ENCODE measurements around the gene HBB. TPM values are rescaled to one million over a fixed set of nuclear protein-coding genes. Genes with fewer than 3 reads are reported as not detected.

Gene HBB
- total and polyA plus RNA-seq, 4 donors = 5.7 to 3,950 (median 50.2) TPM

DNA sequence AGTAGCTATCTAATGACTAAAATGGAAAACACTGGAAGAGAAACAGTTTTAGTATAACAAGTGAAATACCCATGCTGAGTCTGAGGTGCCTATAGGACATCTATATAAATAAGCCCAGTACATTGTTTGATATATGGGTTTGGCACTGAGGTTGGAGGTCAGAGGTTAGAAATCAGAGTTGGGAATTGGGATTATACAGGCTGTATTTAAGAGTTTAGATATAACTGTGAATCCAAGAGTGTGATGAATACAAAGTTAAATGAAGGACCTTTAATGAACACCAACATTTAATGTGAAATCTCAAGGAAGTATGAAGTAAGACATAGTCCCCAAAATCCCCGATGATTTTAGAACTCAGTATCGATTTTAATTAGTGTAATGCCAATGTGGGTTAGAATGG lies 10.5 kb upstream of the HBB start (continued):
- TF ChIP-seq, protein P1, sequence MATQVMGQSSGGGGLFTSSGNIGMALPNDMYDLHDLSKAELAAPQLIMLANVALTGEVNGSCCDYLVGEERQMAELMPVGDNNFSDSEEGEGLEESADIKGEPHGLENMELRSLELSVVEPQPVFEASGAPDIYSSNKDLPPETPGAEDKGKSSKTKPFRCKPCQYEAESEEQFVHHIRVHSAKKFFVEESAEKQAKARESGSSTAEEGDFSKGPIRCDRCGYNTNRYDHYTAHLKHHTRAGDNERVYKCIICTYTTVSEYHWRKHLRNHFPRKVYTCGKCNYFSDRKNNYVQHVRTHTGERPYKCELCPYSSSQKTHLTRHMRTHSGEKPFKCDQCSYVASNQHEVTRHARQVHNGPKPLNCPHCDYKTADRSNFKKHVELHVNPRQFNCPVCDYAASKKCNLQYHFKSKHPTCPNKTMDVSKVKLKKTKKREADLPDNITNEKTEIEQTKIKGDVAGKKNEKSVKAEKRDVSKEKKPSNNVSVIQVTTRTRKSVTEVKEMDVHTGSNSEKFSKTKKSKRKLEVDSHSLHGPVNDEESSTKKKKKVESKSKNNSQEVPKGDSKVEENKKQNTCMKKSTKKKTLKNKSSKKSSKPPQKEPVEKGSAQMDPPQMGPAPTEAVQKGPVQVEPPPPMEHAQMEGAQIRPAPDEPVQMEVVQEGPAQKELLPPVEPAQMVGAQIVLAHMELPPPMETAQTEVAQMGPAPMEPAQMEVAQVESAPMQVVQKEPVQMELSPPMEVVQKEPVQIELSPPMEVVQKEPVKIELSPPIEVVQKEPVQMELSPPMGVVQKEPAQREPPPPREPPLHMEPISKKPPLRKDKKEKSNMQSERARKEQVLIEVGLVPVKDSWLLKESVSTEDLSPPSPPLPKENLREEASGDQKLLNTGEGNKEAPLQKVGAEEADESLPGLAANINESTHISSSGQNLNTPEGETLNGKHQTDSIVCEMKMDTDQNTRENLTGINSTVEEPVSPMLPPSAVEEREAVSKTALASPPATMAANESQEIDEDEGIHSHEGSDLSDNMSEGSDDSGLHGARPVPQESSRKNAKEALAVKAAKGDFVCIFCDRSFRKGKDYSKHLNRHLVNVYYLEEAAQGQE (IDR thresholded peaks at IDR 0.05) = no peak
- TF ChIP-seq TAF1 (conservative IDR thresholded peaks at IDR 0.05) = no peak

DNA sequence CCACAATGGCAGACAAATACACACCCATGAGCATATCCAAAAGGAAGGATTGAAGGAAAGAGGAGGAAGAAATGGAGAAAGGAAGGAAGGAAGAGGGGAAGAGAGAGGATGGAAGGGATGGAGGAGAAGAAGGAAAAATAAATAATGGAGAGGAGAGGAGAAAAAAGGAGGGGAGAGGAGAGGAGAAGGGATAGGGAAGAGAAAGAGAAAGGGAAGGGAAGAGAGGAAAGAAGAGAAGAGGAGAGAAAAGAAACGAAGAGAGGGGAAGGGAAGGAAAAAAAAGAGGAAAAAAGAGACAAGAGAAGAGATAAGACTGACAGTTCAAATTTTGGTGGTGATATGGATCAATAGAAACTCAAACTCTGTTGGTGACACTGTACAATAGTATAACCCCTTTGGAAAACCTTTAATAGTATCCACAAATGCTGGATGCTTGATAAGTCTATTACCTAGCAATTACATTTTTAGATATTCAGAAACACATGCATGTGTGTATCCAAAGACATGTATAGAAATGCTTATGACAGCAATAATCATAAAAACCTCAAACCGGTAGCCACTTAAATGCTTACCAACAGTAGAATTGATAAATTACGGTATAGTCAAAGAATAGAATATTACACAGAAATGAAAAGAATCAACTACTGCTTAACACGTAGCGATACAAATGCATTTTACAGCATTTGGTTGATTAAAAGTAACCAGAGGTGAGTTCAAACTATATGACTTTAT lies 8.7 kb upstream of the HBB start:
- TF ChIP-seq EGR1 (IDR thresholded peaks at IDR 0.05; ENCODE audit: low read depth in 2 of 2) (no peak), GABPA (IDR thresholded peaks at IDR 0.05 in 1 of 2, conservative IDR thresholded peaks at IDR 0.05 in 1 of 2) (no peak), HNF4G (IDR thresholded peaks at IDR 0.05) (no peak), RXRA (IDR thresholded peaks at IDR 0.05) (no peak), SP1 (IDR thresholded peaks at IDR 0.05) (no peak), HNF4A (conservative IDR thresholded peaks at IDR 0.05) (no peak), NR2F2 (IDR thresholded peaks at IDR 0.05) (no peak), RAD21 (IDR thresholded peaks at IDR 0.05) (no peak), FOXA2 (IDR thresholded peaks at IDR 0.05) (no peak), FOXA1 (IDR thresholded peaks at IDR 0.05) (no peak), JUND (IDR thresholded peaks at IDR 0.05) (no peak), YY1 (IDR thresholded peaks at IDR 0.05) (no peak), TAF1 (conservative IDR thresholded peaks at IDR 0.05) (no peak)
- TF ChIP-seq, protein P2, sequence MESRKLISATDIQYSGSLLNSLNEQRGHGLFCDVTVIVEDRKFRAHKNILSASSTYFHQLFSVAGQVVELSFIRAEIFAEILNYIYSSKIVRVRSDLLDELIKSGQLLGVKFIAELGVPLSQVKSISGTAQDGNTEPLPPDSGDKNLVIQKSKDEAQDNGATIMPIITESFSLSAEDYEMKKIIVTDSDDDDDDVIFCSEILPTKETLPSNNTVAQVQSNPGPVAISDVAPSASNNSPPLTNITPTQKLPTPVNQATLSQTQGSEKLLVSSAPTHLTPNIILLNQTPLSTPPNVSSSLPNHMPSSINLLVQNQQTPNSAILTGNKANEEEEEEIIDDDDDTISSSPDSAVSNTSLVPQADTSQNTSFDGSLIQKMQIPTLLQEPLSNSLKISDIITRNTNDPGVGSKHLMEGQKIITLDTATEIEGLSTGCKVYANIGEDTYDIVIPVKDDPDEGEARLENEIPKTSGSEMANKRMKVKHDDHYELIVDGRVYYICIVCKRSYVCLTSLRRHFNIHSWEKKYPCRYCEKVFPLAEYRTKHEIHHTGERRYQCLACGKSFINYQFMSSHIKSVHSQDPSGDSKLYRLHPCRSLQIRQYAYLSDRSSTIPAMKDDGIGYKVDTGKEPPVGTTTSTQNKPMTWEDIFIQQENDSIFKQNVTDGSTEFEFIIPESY (IDR thresholded peaks at IDR 0.05) = no peak
- TF ChIP-seq, protein P1 (IDR thresholded peaks at IDR 0.05) = no peak
- TF ChIP-seq, protein P3, sequence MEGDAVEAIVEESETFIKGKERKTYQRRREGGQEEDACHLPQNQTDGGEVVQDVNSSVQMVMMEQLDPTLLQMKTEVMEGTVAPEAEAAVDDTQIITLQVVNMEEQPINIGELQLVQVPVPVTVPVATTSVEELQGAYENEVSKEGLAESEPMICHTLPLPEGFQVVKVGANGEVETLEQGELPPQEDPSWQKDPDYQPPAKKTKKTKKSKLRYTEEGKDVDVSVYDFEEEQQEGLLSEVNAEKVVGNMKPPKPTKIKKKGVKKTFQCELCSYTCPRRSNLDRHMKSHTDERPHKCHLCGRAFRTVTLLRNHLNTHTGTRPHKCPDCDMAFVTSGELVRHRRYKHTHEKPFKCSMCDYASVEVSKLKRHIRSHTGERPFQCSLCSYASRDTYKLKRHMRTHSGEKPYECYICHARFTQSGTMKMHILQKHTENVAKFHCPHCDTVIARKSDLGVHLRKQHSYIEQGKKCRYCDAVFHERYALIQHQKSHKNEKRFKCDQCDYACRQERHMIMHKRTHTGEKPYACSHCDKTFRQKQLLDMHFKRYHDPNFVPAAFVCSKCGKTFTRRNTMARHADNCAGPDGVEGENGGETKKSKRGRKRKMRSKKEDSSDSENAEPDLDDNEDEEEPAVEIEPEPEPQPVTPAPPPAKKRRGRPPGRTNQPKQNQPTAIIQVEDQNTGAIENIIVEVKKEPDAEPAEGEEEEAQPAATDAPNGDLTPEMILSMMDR (IDR thresholded peaks at IDR 0.05; ENCODE audit: low read depth, low read length, missing input control) = no peak
- TF ChIP-seq, protein P4, sequence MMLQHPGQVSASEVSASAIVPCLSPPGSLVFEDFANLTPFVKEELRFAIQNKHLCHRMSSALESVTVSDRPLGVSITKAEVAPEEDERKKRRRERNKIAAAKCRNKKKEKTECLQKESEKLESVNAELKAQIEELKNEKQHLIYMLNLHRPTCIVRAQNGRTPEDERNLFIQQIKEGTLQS (IDR thresholded peaks at IDR 0.05) = no peak
- TF ChIP-seq, protein P5, sequence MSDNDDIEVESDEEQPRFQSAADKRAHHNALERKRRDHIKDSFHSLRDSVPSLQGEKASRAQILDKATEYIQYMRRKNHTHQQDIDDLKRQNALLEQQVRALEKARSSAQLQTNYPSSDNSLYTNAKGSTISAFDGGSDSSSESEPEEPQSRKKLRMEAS (IDR thresholded peaks at IDR 0.05) = no peak
- H3K4me1 ChIP-seq (ENCODE audit: control insufficient read depth in 4 of 4, insufficient read depth in 4 of 4, low read length in 3 of 4) = no peaks in the 10 kb centered on the region
- no peaks in the 10 kb centered on the region for H3K27me3 ChIP-seq (ENCODE audit: control insufficient read depth in 4 of 4, insufficient read depth in 4 of 4, low read length in 3 of 4)
- H3K36me3 ChIP-seq (ENCODE audit: control insufficient read depth in 4 of 4, insufficient read depth in 3 of 4, low read depth in 1 of 4, low read length in 3 of 4) = no peaks in the 10 kb centered on the region
- no peaks in the 10 kb centered on the region for H3K9me3 ChIP-seq (ENCODE audit: control insufficient read depth in 4 of 4, low read length in 3 of 4)
- no peak overlapping the region for H3K9ac ChIP-seq (ENCODE audit: low read depth in 1 of 2, low read length in 2 of 2)
- H3K27ac ChIP-seq (ENCODE audit: low read depth in 1 of 2, low read length in 2 of 2) = no peak overlapping the region
- no peak overlapping the region for H3K4me3 ChIP-seq (ENCODE audit: low read depth in 1 of 3, low read length in 3 of 3)
- DNase-seq (ENCODE audit: low spot score) = no peak
- 78% methylated on average over 5 of the region's 5 CpGs for WGBS

All from liver (tissue), 9 donors.